GM12875 (cell line): Measurements from ENCODE around the gene MS4A18.
A peak's percentile ranks its signal among the peaks of the same experiment; 100 is the strongest.
"Not testable (repeated sequence)": the region's sequence is repeated elsewhere in the genome, so short reads cannot be mapped to it uniquely, and the experiment has no call there.

Source experiments
- H3K4me3 ChIP-seq: one replicate; pipeline ENCODE4 v1.5.1; 2011; ENCODE audit warnings: low read depth, low read length, control low read depth
- TF ChIP-seq, protein P1 (sequence below): IDR thresholded peaks from 2 replicates; pipeline ENCODE4 v1.5.1; 2011; ENCODE audit warnings: low read depth, mild to moderate bottlenecking, control low read depth, inconsistent platforms, low read length, moderate library complexity, borderline replicate concordance; ENCODE audit not compliant: insufficient read depth

Gene MS4A18

DNA sequence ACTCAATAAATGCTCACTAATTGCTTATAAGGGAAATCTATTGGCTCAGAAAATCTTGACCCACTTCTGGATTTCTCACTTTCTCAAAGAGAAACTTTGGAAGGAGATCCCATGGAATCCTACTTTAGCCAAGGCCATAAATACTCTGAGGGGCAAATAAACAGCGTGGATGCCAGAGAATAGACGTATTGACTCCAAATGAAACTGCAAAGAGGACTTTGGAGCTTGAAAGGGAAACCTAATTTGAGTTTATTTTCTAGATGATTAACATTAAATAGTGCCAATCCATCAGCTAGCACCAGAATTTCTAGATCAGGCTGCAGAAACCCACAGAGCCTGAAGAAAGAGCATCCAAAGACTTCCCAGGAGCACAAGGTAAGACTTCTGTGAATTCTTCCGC lies at the start of gene MS4A18:
Gene MS4A18, plus strand, starts transcription at position 301 of the 400 bp plus-strand sequence.
- TF ChIP-seq, protein P1, sequence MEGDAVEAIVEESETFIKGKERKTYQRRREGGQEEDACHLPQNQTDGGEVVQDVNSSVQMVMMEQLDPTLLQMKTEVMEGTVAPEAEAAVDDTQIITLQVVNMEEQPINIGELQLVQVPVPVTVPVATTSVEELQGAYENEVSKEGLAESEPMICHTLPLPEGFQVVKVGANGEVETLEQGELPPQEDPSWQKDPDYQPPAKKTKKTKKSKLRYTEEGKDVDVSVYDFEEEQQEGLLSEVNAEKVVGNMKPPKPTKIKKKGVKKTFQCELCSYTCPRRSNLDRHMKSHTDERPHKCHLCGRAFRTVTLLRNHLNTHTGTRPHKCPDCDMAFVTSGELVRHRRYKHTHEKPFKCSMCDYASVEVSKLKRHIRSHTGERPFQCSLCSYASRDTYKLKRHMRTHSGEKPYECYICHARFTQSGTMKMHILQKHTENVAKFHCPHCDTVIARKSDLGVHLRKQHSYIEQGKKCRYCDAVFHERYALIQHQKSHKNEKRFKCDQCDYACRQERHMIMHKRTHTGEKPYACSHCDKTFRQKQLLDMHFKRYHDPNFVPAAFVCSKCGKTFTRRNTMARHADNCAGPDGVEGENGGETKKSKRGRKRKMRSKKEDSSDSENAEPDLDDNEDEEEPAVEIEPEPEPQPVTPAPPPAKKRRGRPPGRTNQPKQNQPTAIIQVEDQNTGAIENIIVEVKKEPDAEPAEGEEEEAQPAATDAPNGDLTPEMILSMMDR: no peak
- H3K4me3 ChIP-seq: no peak within 1 kb of the TSS

DNA sequence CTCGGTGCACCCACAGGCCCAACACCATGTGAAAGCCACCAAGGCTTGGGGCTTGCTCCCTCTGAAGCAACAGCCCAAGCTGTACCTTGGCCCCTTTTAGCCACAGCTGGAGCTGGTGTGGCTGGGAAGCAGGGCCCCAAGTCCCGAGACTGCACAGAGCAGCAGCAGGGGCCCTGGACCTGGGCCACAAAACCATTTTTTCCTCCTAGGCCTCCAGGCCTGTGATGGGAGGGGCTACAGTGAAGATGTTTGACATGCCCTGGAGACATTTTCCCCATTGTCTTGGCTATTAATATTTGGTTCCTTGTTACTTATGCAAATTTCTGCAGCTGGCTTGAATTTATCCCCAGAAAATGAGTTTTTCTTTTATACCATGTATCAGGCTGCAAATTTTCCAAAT lies 46.3 kb upstream of the MS4A18 start:
- not testable (repeated sequence) for H3K4me3 ChIP-seq

DNA sequence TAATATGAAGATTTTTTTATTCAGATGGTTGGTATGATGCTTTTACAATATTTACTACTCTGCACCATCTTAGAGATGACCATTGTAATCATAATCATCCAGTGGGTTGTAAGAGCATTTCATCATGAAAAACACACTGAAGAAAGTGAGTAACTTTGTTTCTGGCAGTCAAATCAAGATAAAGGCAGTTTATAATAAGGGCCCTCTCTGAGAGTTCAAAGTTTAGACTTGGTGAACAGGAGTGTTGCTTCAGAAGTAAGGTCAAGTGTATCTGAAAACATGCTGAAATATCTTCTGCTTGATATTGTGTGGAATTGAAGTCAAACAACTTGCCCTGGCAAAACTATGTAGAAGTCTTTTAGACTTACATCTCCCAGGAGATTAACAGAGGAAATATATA lies 44.6 kb upstream of the MS4A18 start:
- TF ChIP-seq, protein P1: no peak
- no peak overlapping the region for H3K4me3 ChIP-seq

- no peak overlapping the region for H3K4me3 ChIP-seq
- TF ChIP-seq, protein P1: no peak
These were observed 43.9 kb upstream of the MS4A18 start for GRCh38 chr11:60680455-60681119.

DNA sequence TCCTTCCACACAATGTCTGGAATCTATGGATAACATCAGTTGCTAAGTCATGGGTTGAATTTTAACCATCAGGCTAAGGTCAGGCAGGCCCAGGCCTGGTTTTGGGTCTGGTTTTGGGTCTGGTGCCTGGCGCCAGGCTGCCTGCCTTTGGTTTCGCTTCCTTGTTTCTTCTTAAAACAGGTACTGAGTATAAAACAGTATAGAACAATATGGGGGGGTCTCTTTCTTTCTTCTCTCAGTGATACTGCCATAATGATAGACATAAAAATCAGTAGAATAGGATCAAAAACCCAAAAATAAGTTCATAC lies 40.0 kb upstream of the MS4A18 start:
- H3K4me3 ChIP-seq: peak overlapping the region; percentile 5

- no peak overlapping the region for H3K4me3 ChIP-seq
- TF ChIP-seq, protein P1: no peak
These were observed 32.9 kb upstream of the MS4A18 start for GRCh38 chr11:60691661-60692060.

- H3K4me3 ChIP-seq: no peak within 1 kb of the TSS
- TF ChIP-seq, protein P1: no peak
These were observed 25.2 kb upstream of the MS4A18 start, which contains the start of gene MS4A8 for GRCh38 chr11:60699284-60699691. Gene MS4A8 (plus strand): TSS chr11:60699612. CDS start chr11:60700861, 1,249 bp downstream.

DNA sequence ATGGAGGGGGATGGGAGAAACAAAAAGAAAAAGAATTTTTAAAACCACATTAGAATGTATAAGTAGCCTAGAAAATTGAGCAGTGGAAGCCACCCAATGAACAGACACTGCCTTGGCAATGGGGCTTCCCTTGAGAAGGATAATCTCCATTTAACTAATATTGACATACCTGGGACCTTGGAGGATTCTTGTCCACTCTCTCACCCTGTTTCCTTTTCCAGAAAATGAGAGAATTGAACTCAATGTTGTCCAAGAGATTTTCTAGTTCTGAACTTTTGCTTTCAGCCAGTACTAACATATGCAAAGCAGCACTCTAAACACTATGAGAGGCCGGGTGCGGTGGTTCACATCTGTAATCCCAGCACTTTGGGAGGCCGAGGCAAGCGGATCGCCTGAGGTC lies 24.6 kb upstream of the MS4A18 start:
- TF ChIP-seq, protein P1: no peak
- H3K4me3 ChIP-seq: no peak overlapping the region
